Mucosa of gallbladder (tissue), 1 donor: ENCODE data around the gene SLC35F3. TPM values are rescaled to one million over a fixed set of nuclear protein-coding genes. Genes with fewer than 3 reads are reported as not detected.
"Not testable (repeated sequence)": the region's sequence is repeated elsewhere in the genome, so short reads cannot be mapped to it uniquely, and the experiment has no call there.

Experiments
- DNase-seq: peaks from one replicate; pipeline ENCODE4 v3.0.0-alpha.2; 2020; ENCODE audit warnings: low spot score
- total RNA-seq: library from RNA; stranded (reverse); gene quantifications from one replicate; pipeline ENCODE4 v1.2.1, GENCODE V29; 2021
- donor health status: DM: no; HTN: no; CAD: no.

SLC35F3 gene
- total RNA-seq: 0.12 TPM

GRCh38 chr1:233904633-233905415 is at the start of gene SLC35F3:
Gene SLC35F3 (plus strand): TSS chr1:233904676.
- no peak for DNase-seq

GRCh38 chr1:233859446-233859845 is 45.0 kb upstream of the SLC35F3 start:
- no peak for DNase-seq

- DNase-seq: no peak
These were observed 40.5 kb upstream of the SLC35F3 start for GRCh38 chr1:233863901-233864545.

- DNase-seq: no peak
These were observed 39.9 kb upstream of the SLC35F3 start for GRCh38 chr1:233864578-233864977.

GRCh38 chr1:233865216-233865615 is 39.3 kb upstream of the SLC35F3 start:
- DNase-seq: no peak

- DNase-seq: no peak
These were observed 38.6 kb upstream of the SLC35F3 start for GRCh38 chr1:233865902-233866301.

GRCh38 chr1:233867028-233867427 is 37.4 kb upstream of the SLC35F3 start:
- DNase-seq: no peak

- DNase-seq: no peak
These were observed 36.0 kb upstream of the SLC35F3 start for GRCh38 chr1:233868461-233868860.

- no peak for DNase-seq
These were observed 34.8 kb upstream of the SLC35F3 start for GRCh38 chr1:233869680-233870079.

GRCh38 chr1:233873666-233874065 is 30.8 kb upstream of the SLC35F3 start:
- no peak for DNase-seq

GRCh38 chr1:233879841-233880240 is 24.6 kb upstream of the SLC35F3 start:
- DNase-seq: no peak

GRCh38 chr1:233883671-233884070 is 20.8 kb upstream of the SLC35F3 start:
- DNase-seq: no peak

GRCh38 chr1:233884461-233885151 is 19.9 kb upstream of the SLC35F3 start:
- no peak for DNase-seq

- DNase-seq: no peak
These were observed 19.1 kb upstream of the SLC35F3 start for GRCh38 chr1:233885196-233885920.

- DNase-seq: not testable (repeated sequence)
These were observed 13.3 kb upstream of the SLC35F3 start for GRCh38 chr1:233891151-233891550.

- no peak for DNase-seq
These were observed 6.9 kb upstream of the SLC35F3 start for GRCh38 chr1:233897325-233898162.

GRCh38 chr1:233901495-233901894 is 3.0 kb upstream of the SLC35F3 start:
- DNase-seq: no peak

GRCh38 chr1:233905416-233906051 is 1.1 kb downstream of the SLC35F3 start:
- no peak for DNase-seq

- DNase-seq: no peak
These were observed 2.7 kb downstream of the SLC35F3 start for GRCh38 chr1:233907151-233907550.

GRCh38 chr1:233908092-233908491 is 3.6 kb downstream of the SLC35F3 start:
- DNase-seq: no peak

GRCh38 chr1:233909195-233909594 is 4.7 kb downstream of the SLC35F3 start:
- no peak for DNase-seq
